Middle frontal gyrus (tissue), 1 donor: ENCODE results near the gene APOL3.
"Not testable (repeated sequence)": the region's sequence is repeated elsewhere in the genome, so short reads cannot be mapped to it uniquely, and the experiment has no call there.

ENCODE experiments used
- DNase-seq: peaks from one replicate; pipeline ENCODE4 v3.0.0-alpha.2; 2015; ENCODE audit warnings: low spot score; ENCODE audit errors: extremely low spot score

Gene APOL3

GRCh38 chr22:36104435-36104834 is 56.1 kb downstream of the APOL3 start:
- DNase-seq, result no peak

DNA sequence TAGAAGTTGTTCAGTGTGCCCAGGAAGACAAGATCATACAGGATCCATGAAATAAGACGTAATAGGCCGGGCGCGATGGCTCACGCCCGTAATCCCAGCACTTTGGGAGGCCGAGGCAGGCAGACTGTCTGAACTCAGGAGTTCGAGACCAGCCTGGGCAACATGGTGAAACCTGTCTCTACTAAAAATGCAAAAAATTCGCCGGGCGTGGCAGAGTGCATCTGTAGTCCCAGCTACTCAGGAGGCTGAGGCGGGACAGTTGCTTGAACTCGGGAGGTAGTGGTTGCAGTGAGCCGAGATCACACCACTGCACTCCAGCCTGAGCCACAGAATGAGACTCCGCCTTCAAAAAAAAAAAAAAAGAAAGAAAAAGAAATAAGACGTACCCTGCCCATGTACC is 56.7 kb downstream of the APOL3 start:
- no peak for DNase-seq

- no peak for DNase-seq
Observed at GRCh38 chr22:36102995-36103394, 57.6 kb downstream of the APOL3 start.

DNA sequence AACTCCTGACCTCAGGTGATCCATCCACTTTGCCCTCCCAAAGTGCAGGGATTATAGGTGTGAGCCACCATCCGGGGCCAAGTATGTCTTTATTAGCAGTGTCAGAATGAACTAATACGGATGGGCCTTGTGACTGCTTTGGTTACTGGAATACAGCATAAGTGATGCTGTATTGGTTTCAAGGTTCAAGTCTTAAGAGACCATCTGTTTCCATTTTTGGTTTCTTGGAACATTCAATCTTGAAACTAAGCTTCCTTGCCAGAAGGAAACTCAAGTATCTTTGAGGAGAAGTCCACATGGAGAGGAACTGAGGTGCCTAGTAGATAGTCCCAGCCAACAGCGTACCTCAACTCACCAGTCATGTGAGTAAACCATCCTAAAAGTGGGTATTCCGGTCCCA is 58.8 kb downstream of the APOL3 start:
- no peak for DNase-seq

DNA sequence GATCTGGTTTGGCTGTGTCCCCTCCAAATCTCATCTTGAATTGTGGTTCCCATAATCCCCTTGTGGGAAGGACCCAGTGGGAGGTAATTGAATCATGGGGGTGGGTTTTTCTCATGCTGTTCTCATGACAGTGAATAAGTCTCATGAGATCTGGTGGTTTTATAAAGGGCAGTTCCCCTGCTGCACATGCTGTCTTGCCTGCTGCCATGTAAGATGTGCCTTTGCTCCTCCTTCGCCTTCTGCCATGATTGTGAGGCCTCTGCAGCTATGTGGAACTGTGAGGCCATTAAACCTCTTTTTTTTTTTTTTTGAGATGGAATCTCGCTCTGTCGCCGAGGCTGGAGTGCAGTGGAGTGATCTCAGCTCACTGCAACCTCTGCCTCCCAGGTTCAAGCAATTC is 59.6 kb downstream of the APOL3 start:
- DNase-seq, result not testable (repeated sequence)

DNA sequence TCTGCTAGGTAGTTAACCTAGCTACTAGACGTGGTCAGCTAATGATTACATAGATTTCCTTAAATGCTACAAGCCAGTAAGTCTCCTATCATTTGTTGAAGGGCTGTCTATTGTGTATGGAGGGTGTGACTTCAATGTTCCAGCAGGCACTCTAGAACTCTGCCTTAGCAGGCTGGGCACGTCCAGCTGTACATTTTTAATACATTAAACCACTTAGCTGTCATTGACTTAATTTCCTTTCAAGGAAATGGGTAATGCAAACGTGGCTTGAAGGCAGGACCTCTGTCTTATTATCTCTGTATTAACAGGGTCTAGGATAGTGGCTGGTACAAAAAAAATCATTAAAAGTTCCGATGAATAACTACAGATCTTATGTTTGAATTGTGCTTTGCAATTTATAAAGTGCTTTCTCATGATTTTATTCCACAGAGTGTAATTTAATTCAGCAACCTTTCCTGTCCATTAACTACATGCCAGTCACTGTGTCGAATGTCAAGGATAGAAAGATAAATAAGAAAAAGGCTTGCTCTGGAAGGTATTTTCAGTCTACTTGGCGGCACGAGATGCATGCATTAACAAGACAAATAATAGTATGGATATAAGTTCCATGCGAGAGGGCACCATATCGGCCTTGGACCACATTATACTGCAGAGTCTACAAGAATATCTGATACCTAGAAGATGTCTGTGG is 60.3 kb downstream of the APOL3 start:
- DNase-seq, result no peak

- not testable (repeated sequence) for DNase-seq
Observed at GRCh38 chr22:36099561-36099960, 61.0 kb downstream of the APOL3 start.

GRCh38 chr22:36097880-36098279 is 62.7 kb downstream of the APOL3 start:
- no peak for DNase-seq

- DNase-seq, result not testable (repeated sequence)
Observed at GRCh38 chr22:36090772-36091171, 69.8 kb downstream of the APOL3 start.
